ENCODE data around the gene BCAN. TPM values are rescaled to one million over a fixed set of nuclear protein-coding genes. Genes with fewer than 3 reads are reported as not detected.

BCAN gene
- total RNA-seq, 1 donor = not detected

GRCh38 chr1:156684227-156684782 lies 42.4 kb downstream of the BCAN start:
- H3K4me3 ChIP-seq (ENCODE audit: low read length) = no peak overlapping the region
- peaks cover 24% of the 10 kb centered on the region for H3K27me3 ChIP-seq (ENCODE audit: insufficient read depth, low read length)
- peaks cover 3% of the 10 kb centered on the region for H3K4me1 ChIP-seq (ENCODE audit: insufficient read depth, low read length)

DNA sequence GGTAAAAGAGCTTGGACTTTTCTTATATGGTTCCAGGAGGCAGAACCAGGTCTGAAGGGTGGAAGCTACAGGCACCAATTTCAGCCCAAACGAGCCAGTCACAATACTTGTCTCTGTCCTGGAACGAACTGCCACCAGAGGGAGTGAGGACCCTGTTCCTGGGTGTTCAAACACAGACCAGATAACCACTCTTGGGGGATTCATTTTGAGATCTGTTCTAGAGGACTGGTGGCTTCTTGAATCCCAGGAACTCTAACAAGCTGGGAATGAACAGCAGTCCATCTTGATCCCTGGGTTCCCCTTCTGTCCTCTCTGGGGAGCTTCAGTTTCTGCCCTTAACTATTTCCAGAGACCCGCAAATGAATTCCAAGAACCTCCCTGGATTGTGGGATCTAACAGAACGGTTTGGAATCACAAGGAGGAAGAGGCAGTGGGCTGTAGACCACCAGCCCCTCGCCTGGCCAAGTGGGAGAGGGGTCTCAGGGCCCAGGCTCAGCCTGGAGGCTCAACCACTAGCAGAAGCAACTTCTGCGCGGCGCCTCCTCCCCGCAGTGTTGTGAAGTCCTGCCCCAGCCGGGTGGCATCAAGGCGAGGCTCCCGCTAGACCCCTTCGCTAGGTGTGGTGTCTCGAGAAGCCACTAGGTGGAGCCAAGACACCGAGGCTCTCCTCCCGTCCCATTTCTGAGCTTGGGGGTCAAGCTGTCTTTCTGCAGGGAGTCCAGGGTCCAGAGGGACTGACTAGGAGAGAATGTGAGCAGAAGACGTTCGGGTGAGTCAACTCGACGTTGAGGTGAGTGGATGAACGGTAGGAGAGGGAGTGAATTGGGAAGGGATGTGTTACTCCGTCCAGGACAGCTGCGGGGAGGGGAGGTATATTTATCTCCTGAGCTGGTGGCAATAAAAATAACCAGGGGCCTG lies 47.4 kb downstream of the BCAN start:
- Histone ChIP-seq H3K27me3 (ENCODE audit: insufficient read depth, low read length) (peaks cover 42% of the 10 kb centered on the region), H3K4me1 (ENCODE audit: insufficient read depth, low read length) (peaks cover 6% of the 10 kb centered on the region), H3K9me3 (ENCODE audit: low read depth, low read length) (no peaks in the 10 kb centered on the region), H3K4me3 (ENCODE audit: low read length) (no peak overlapping the region)

More at GRCh38 chr1:156684227-156684782, 42.4 kb downstream of the BCAN start:
- no peaks in the 10 kb centered on the region for H3K9me3 ChIP-seq (ENCODE audit: low read depth, low read length)

DNA sequence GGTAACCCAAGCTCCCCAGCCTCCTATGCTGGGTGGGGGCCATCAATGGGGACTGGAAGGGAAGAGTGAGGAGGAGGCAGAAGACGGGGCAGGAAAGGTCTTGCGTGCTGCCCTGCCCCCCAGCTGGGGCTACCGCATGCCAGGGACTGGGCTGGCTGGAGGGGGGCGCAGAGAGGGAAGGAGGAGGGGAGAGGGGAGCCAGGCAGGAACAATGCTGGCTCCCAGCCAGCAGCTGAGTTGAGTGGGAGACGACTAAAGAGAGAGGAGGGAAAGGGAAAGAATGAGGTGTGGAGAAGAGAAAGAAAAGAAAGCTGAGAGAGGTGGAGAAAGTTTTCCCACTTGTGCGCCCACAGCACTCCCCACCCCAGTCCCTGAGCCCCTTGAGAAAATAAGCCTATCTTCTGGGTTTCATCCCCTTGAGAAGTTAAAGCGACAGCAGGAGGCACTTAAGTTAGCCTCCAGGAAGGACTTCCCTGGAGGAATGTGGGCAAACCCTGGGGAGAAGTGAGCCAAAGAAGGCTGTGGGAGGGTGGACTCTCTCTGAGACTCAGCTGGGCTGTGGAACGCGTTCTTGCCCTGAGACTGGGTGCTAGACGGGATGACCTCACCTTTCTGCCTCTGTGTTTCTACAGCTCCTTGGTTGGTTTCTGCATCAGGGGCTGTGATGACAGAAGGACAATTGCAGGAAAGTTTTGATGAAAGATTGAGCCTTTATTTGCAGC lies 48.2 kb downstream of the BCAN start:
- H3K27me3 ChIP-seq (ENCODE audit: insufficient read depth, low read length) = peaks cover 42% of the 10 kb centered on the region
- peaks cover 6% of the 10 kb centered on the region for H3K4me1 ChIP-seq (ENCODE audit: insufficient read depth, low read length)

GRCh38 chr1:156690675-156691036 lies 48.7 kb downstream of the BCAN start:
- H3K27me3 ChIP-seq (ENCODE audit: insufficient read depth, low read length) = peaks cover 42% of the 10 kb centered on the region
- no peak overlapping the region for H3K4me3 ChIP-seq (ENCODE audit: low read length)
- peaks cover 6% of the 10 kb centered on the region for H3K4me1 ChIP-seq (ENCODE audit: insufficient read depth, low read length)
- H3K9me3 ChIP-seq (ENCODE audit: low read depth, low read length) = no peaks in the 10 kb centered on the region

More for the DNA sequence above, 48.2 kb downstream of the BCAN start:
- Histone ChIP-seq H3K9me3 (ENCODE audit: low read depth, low read length) (no peaks in the 10 kb centered on the region), H3K4me3 (ENCODE audit: low read length) (no peak overlapping the region)

DNA sequence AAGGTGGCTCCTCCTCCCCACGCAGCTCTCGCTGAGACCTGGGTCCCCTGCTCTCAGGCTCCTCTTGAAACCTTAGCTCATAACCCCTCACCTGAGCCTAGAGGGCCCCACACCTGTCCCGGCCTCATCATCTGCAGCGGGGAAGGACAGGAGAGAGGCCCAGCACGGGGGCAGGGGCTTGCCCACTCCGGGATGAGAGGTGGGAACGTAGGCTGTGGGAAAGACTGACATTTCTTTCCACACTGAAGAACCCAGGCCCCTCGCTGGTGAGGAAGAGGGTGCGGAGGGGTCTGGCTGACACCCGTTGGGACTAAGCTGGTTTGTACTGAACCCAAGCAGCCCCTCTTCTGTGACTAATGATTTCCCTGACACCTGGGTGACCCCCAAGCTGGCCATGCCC lies 49.3 kb downstream of the BCAN start:
- Histone ChIP-seq H3K4me1 (ENCODE audit: insufficient read depth, low read length) (peaks cover 6% of the 10 kb centered on the region), H3K27me3 (ENCODE audit: insufficient read depth, low read length) (peaks cover 42% of the 10 kb centered on the region), H3K9me3 (ENCODE audit: low read depth, low read length) (no peaks in the 10 kb centered on the region), H3K4me3 (ENCODE audit: low read length) (no peak overlapping the region)

GRCh38 chr1:156691665-156692440 lies 49.9 kb downstream of the BCAN start:
- Histone ChIP-seq H3K9me3 (ENCODE audit: low read depth, low read length) (no peaks in the 10 kb centered on the region), H3K4me1 (ENCODE audit: insufficient read depth, low read length) (peaks cover 6% of the 10 kb centered on the region), H3K4me3 (ENCODE audit: low read length) (no peak overlapping the region), H3K27me3 (ENCODE audit: insufficient read depth, low read length) (peaks cover 42% of the 10 kb centered on the region)

DNA sequence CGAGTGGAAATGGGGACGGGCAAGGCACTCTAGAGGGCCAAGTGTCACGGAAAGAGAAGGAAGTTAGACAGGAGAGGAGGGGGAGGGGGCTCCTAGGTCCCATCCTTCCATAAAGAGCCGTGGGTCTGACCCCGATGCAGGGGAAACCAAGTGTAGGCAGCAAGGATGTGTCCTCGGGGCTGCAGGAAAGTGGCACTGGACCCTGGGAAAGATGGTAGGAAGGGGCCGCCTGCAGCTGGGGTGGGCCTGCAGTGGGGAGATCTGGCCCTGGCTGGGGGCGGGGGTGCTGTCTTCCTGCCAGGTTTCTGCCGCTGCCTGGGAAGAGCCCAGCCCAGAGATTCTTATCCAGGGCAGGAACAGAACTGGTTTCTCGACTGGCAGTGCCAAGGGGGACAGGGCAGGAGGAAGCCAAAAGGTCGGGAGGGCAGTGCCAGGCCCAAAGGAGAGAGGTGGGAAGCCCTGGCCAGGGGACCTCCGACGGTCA lies 50.6 kb downstream of the BCAN start:
- no peaks in the 10 kb centered on the region for H3K9me3 ChIP-seq (ENCODE audit: low read depth, low read length)
- H3K4me1 ChIP-seq (ENCODE audit: insufficient read depth, low read length) = peaks cover 6% of the 10 kb centered on the region
- peaks cover 44% of the 10 kb centered on the region for H3K27me3 ChIP-seq (ENCODE audit: insufficient read depth, low read length)
- H3K4me3 ChIP-seq (ENCODE audit: low read length) = no peak overlapping the region

DNA sequence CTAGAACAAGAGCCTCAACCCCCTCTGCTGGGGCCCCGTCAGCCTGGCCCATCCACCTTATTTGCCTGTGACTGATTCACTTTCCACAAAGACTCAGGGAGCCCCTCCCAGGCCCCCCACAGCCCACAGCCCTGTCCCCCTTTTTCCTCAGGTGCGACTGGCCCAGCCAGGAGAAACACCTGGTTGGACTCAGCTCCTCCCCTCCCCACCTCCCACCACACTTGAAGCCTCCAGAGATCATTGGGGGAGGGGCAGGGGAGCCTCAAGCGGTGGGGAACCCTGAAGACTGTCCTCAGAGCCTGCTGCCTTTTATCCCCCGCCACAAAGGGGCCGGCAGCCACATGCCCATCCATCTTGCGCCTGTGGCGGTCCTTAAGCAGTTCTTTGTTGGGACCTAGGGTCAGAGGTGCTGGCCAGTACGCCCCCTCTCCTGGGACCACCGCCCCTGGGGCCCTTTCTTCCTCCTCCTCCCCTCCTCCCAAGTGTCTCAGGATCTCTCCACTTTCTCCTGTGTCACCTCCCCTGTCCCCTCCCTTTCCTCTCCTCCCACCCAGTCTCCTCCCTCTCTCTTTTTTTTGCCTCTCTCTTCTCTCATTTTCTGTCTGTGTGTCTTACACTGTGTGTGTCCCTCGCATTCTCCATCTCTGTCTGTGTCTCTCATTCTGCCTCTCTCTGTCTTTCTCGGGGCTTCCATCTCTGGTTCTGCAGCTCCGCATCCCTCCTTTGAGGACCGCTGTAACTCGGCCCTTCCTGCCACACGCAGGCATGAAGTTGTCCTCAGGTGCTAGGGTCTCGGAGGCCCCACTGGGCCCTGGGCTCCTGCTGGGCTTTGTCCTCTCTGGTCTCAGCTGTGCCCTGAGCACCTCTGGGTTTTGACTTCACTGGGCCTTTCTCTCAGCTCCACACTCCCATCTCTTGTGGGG lies 51.3 kb downstream of the BCAN start:
- H3K9me3 ChIP-seq (ENCODE audit: low read depth, low read length) = no peaks in the 10 kb centered on the region

GRCh38 chr1:156693848-156694689 lies 52.2 kb downstream of the BCAN start:
- Histone ChIP-seq H3K9me3 (ENCODE audit: low read depth, low read length) (no peaks in the 10 kb centered on the region), H3K27me3 (ENCODE audit: insufficient read depth, low read length) (peaks cover 40% of the 10 kb centered on the region), H3K4me3 (ENCODE audit: low read length) (no peak overlapping the region)

More for the DNA sequence above, 51.3 kb downstream of the BCAN start:
- H3K27me3 ChIP-seq (ENCODE audit: insufficient read depth, low read length) = peaks cover 44% of the 10 kb centered on the region
- no peak overlapping the region for H3K4me3 ChIP-seq (ENCODE audit: low read length)
- H3K4me1 ChIP-seq (ENCODE audit: insufficient read depth, low read length) = peaks cover 6% of the 10 kb centered on the region

GRCh38 chr1:156694690-156694962 lies 52.7 kb downstream of the BCAN start:
- Histone ChIP-seq H3K4me1 (ENCODE audit: insufficient read depth, low read length) (no peaks in the 10 kb centered on the region), H3K27me3 (ENCODE audit: insufficient read depth, low read length) (peaks cover 36% of the 10 kb centered on the region), H3K9me3 (ENCODE audit: low read depth, low read length) (no peaks in the 10 kb centered on the region), H3K4me3 (ENCODE audit: low read length) (no peak overlapping the region)

More at GRCh38 chr1:156693848-156694689, 52.2 kb downstream of the BCAN start:
- H3K4me1 ChIP-seq (ENCODE audit: insufficient read depth, low read length) = peaks cover 5% of the 10 kb centered on the region

DNA sequence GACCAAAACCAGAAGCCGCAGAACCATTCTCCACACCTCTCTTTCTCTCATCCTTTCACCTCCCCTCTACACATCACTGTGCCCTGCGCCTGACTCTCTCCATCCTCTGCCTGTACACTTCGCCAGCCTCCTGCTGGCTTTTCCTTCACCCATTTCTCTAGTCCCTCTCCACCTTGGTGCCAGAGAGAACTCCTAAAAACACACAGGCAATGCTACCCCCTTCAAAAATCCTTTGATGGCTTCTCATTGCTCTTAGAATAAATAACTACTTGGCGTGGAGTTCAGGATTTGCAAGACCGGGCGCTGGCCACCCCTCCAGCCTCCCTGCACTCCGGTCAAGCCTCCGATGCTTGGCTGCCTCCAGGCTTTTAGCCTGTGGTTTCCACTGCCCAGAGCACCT lies 54.8 kb downstream of the BCAN start:
- Histone ChIP-seq H3K4me1 (ENCODE audit: insufficient read depth, low read length) (no peaks in the 10 kb centered on the region), H3K4me3 (ENCODE audit: low read length) (no peak overlapping the region), H3K9me3 (ENCODE audit: low read depth, low read length) (no peaks in the 10 kb centered on the region), H3K27me3 (ENCODE audit: insufficient read depth, low read length) (peaks cover 19% of the 10 kb centered on the region)

DNA sequence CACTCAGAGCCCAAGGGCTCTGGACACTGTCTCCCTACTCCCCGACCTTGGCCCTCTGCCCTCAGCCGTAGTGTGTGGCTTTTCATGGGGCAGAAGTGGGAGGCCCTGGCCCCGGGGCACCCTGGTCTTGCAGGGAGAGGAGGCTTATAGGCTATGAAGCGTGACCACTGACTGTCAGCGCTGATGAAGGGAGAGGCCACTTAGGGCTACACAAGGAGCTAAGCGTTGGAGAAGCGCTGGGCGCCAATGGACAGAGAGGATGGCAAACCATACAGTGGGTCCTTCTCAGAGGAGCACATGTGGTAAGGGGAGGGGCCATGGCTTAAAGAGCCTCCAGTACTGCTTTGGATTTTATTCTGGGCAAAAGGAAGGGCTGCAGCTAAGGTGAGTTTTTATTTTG lies 55.6 kb downstream of the BCAN start:
- H3K4me1 ChIP-seq (ENCODE audit: insufficient read depth, low read length) = no peaks in the 10 kb centered on the region
- H3K9me3 ChIP-seq (ENCODE audit: low read depth, low read length) = no peaks in the 10 kb centered on the region
- peaks cover 11% of the 10 kb centered on the region for H3K27me3 ChIP-seq (ENCODE audit: insufficient read depth, low read length)
- no peak overlapping the region for H3K4me3 ChIP-seq (ENCODE audit: low read length)

DNA sequence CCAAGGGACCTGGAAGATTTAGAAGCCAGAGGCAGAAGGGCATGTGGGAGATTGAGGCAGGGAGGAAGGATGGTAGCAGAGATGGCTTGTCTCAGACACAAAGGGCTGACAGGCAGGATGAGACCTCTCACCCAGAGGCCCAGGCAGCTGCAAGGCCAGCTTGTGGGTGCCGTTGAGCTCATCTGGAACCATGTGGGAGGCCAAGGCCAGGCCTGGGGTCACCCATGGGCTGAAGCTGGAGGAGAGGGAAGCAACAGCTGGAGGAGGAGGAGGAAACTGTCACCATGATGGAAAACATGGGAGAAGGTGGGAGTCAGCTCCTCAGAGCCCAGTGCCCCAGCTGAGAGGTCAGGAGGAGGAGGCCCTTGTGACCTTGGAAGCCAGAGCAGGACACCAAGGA lies 57.1 kb downstream of the BCAN start:
- Histone ChIP-seq H3K9me3 (ENCODE audit: low read depth, low read length) (no peaks in the 10 kb centered on the region), H3K27me3 (ENCODE audit: insufficient read depth, low read length) (peaks cover 20% of the 10 kb centered on the region), H3K4me3 (ENCODE audit: low read length) (no peak overlapping the region), H3K4me1 (ENCODE audit: insufficient read depth, low read length) (no peaks in the 10 kb centered on the region)
